Activated CD4-positive, alpha-beta T cell treated with anti-CD3 and anti-CD28 coated beads, Interleukin-2, amount 50 U/mL, for 4 hours (primary cell): ENCODE data around the gene UBE2O.

Source experiments
- DNase-seq, 2 experiments: peaks; one replicate each; pipeline ENCODE4 v3.0.0-alpha.2; 2020

The UBE2O gene

GRCh38 chr17:76462556-76463290 is 9.8 kb upstream of the UBE2O start:
- DNase-seq: no peak

GRCh38 chr17:76461765-76462555 is 9.0 kb upstream of the UBE2O start:
- DNase-seq: no peak

- DNase-seq: no peak
Measured at GRCh38 chr17:76459674-76460073, 6.7 kb upstream of the UBE2O start.

- no peak for DNase-seq
Measured at GRCh38 chr17:76458580-76459490, 5.9 kb upstream of the UBE2O start.

GRCh38 chr17:76453431-76453743 is 435 bp upstream of the UBE2O start:
- DNase-seq: no peak

- no peak for DNase-seq
Measured at GRCh38 chr17:76452127-76452659, 759 bp downstream of the UBE2O start.

GRCh38 chr17:76451506-76451905 is 1.4 kb downstream of the UBE2O start:
- DNase-seq: no peak

GRCh38 chr17:76449126-76449525 is 3.8 kb downstream of the UBE2O start:
- no peak for DNase-seq

- DNase-seq: no peak
Measured at GRCh38 chr17:76447931-76448652, 4.9 kb downstream of the UBE2O start.

- DNase-seq: no peak
Measured at GRCh38 chr17:76446449-76447231, 6.3 kb downstream of the UBE2O start.

- no peak for DNase-seq
Measured at GRCh38 chr17:76445697-76446448, 7.1 kb downstream of the UBE2O start.

- DNase-seq: no peak
Measured at GRCh38 chr17:76444518-76445311, 8.2 kb downstream of the UBE2O start.

GRCh38 chr17:76442341-76443338 is 10.3 kb downstream of the UBE2O start:
- DNase-seq: no peak

- no peak for DNase-seq
Measured at GRCh38 chr17:76441686-76442340, 11.1 kb downstream of the UBE2O start.

GRCh38 chr17:76440751-76441362 is 12.1 kb downstream of the UBE2O start:
- DNase-seq: no peak

- DNase-seq: no peak
Measured at GRCh38 chr17:76439314-76439928, 13.5 kb downstream of the UBE2O start.

GRCh38 chr17:76438906-76439305 is 14.0 kb downstream of the UBE2O start:
- DNase-seq: no peak
